C1 segment of cervical spinal cord (tissue), 14 donors: ENCODE measurements around the gene FBXL14.
"Not testable (repeated sequence)": the region's sequence is repeated elsewhere in the genome, so short reads cannot be mapped to it uniquely, and the experiment has no call there.

Experiments used
- DNase-seq, 14 donors: peaks; one replicate each; lab custom pipeline; 2025; lab: John Stamatoyannopoulos, UW

Gene FBXL14

GRCh38 chr12:1573960-1574864 is 20.2 kb downstream of the FBXL14 start:
- DNase-seq = no peak

- no peak for DNase-seq
Measured at GRCh38 chr12:1572731-1573130, 21.6 kb downstream of the FBXL14 start.

GRCh38 chr12:1567852-1568251 is 26.5 kb downstream of the FBXL14 start:
- no peak for DNase-seq

GRCh38 chr12:1566449-1567135 is 27.8 kb downstream of the FBXL14 start:
- no peak for DNase-seq

DNA sequence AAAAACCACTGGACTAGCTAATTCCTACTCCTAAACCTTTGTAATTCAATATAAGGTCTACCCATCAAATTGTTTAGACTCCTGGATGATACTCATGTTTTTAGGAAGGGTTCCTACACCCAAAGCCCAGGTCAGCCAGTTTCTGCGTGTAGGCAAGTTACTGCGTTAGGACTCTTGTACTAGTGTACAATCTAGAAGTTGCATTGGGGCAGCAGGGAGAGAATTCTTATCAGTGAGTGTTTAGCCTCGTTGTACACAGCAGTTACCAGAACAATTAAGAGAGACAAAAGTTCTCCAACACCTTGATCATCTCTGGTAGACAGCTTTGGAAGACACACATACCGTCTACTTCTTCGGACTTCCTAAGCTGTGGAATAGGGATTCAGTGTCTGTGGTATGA is 29.2 kb downstream of the FBXL14 start:
- no peak for DNase-seq

- no peak for DNase-seq
Measured at GRCh38 chr12:1564067-1564466, 30.3 kb downstream of the FBXL14 start.

GRCh38 chr12:1562813-1563407 is 31.5 kb downstream of the FBXL14 start:
- no peak for DNase-seq

DNA sequence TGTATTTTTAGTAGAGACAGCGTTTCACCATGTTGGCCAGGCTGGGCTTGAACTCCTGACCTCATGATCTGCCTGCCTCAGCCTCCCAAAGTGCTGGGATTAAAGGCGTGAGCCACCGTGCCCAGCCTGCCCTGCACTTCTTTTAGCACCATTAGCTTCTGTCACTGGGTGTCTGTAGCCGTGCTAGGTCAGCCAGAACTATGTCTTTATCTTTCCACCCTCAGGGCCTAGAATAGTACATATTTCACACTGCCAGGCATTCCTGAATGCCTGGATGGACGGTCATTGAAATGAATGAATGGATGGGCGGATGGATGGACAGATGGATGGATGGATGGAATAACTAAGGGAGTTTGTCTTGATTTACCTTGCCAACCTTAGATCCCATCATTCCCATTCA is 33.7 kb downstream of the FBXL14 start:
- no peak for DNase-seq

- DNase-seq = no peak
Measured at GRCh38 chr12:1559676-1560091, 34.7 kb downstream of the FBXL14 start.

DNA sequence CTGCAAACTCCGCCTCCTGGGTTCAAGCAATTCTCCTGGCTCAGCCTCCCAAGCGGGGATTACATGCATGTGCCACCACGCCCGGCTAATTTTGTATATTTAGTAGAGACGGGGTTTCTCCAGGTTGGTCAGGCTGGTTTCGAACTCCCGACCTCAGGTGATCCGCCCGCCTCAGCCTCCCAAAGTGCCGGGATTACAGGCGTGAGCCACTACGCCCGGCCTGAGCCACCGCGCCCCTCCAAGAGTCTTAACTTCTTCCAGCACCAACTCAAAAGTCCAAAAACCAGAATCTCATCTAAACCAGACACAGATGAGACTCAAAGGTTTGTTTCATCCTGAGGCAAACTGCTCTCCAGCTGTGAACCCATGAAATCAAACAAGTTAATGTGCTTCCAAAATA is 36.3 kb downstream of the FBXL14 start:
- DNase-seq = not testable (repeated sequence)

DNA sequence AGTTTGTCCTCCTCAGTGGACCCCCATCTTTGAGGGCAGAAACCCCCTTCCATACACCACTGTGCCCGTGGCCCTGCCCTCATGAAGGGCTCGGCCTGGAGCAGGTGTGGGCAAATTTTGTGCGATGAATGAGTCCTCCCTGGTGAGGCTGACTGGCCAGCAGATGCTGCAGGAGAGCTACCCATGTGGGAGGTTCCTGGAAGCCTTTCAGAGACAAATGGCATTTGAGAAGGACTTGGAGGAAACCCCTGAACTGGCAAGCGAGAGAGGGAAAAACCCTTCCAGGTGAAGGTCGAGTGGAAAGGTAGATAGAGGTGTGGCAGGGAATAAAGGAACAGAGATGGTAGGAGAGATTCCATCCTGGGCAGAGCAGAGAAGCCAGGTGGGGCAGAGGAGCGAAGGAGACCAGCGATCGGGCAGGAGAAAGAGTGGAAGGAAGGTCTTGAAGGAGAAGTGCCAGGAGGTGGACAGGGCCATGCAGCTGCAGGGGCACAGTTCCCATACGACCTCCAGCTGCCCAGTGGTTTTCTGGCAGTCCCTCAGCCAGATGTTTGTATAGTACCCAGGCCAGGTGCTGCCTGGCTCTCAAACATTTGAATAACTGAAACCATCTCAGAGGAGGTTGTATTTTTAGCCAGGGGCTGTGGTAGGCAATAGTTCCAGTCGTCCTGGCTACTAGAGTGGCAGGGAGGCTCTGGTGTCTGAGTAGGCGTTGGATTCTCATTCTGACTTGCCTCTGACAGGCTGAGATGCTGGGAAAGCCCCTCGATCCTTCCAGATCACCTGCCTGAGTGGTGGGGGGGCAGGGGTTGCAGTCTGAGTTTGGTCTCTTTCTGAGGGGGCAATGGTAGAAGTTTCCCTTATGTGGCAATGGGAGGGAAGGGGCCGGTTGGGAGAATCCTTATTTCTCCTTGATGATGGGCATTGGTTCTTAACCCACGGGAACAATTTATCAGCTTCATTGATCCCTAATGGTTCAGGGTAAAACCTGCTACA is 40.1 kb downstream of the FBXL14 start:
- DNase-seq = no peak

DNA sequence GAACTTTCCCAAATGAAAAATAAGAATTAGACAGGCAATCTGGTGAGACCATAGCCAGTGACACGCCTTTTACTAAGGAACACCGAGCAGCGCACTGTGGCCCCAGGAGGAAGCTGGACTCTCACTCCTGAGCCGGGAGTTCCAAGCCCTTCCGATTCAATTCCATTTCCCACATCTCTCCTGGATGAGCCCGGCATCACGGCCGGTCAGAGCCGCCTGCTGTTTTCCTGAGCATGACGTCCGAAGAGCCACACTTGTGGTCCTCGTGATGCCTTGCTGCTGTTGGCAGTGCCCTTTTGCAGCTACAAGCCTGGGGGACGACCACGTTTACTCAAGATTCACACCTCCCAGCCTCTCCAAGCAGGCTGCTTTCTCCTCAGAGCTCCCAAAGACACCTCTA is 40.8 kb downstream of the FBXL14 start:
- no peak for DNase-seq

DNA sequence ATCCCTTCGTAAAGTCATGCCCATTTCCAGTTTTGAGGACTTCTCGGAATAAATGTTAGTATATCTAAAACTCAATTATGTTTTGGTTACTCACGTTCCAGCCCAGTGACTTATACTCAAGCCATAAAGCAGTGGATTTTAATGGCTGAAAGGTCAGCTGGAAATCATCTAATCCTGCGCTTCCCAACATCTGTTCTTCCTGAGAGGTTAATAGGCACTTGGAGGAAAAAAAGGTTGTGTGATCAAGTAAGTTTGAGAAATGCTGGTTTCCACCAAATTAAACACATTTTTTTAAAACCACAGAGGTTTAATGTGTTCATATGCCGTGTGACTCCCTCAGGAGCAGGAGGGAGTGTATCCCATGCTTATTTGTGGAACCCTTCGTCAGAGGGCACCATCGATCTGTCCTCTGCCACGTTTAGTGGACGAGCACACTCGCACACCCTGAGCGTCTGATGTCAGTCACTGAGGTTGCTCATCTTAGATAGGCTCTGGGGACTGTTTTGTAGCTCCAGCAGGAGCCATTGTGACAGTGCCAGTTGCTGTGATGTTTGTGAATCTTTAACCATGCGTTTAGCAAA is 41.4 kb downstream of the FBXL14 start:
- no peak for DNase-seq

- DNase-seq = no peak
Measured at GRCh38 chr12:1552171-1552570, 42.2 kb downstream of the FBXL14 start.

- no peak for DNase-seq
Measured at GRCh38 chr12:1551496-1551895, 42.9 kb downstream of the FBXL14 start.

GRCh38 chr12:1546931-1547640 is 47.3 kb downstream of the FBXL14 start:
- DNase-seq = no peak

DNA sequence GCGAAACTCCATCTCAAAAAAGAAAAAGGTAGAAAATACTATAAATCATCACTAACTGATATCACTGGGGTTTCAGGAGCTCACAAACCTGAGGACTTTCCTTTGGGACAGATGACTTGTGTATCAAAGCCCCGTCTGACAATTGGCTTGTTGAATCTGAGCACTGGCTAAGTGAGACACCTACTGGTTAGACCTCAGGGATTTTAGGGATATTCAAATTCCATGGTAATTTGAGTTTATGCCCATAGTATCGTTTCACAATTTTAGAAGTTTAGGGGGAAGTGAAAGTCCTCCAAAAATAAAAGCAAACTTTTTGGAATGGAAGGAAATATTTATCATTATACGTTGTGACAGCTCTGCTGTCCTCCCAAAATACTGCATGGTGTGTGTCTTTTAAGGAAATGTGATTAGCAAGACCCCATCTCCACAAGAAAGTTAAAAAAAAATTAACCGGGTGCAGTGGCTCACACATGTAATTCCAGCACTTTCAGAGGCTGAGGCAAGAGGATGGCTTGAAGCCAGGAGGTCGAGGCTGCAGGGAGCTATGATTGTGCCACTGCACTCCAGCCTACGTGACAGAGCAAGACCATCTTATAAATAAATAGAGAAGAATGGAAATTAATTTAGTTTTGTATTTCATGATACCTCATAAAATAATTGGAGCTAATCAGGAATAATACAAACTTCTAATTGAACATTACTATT is 49.2 kb downstream of the FBXL14 start:
- DNase-seq = no peak

DNA sequence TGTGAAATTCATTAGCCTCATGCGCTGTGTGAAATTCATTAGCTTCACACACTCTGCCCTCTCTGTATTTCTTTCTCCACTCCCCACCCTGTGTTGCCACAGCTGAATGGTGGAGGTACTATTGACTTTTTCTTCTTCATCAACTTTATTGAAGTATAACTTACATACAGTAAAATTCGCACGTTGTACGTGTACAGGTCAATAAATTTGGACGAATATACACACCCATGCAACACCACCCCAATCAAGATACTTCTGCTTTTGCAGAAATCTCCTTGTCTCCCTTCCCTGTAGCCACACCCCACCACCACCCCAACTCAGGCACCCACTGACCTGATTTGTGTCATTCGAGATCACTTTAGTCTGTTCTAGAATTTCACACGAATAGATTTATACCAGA is 51.8 kb downstream of the FBXL14 start:
- DNase-seq = no peak

DNA sequence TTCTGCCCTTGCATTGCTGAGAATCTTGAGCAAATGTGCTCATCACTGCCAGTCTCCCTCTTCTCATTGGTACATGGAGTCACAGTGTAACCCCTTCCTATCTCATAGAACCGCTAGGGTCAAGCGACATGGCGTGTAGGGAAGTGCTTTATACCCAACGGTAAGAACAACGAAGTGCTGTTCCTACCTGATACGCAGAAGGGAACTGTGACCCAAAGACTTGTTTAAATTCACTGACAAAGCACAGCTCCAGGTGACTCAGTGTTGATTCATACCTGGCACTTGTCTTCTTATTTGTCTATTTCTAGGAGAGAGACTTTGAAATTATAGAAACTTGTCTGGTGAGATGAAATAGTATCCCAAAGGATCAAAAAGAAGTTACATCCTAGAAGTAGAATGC is 53.7 kb downstream of the FBXL14 start:
- no peak for DNase-seq

GRCh38 chr12:1539135-1539534 is 55.2 kb downstream of the FBXL14 start:
- no peak for DNase-seq
